ENCODE results near the gene AGAP3.

AGAP3 gene

GRCh38 chr7:151074817-151075661 is 11.2 kb upstream of the AGAP3 start:
- Histone ChIP-seq H3K9me3 (ENCODE audit: severe bottlenecking) (no peaks in the 10 kb centered on the region), H3K27ac (ENCODE audit: poor library complexity, severe bottlenecking) (no peak overlapping the region), H3K27me3 (ENCODE audit: insufficient read depth, poor library complexity, severe bottlenecking) (no peaks in the 10 kb centered on the region), H3K36me3 (ENCODE audit: low read depth) (peaks cover 60% of the 10 kb centered on the region), H3K4me3 (ENCODE audit: severe bottlenecking) (no peak overlapping the region), H3K4me1 (ENCODE audit: insufficient read depth, poor library complexity, severe bottlenecking) (no peaks in the 10 kb centered on the region)
- ATAC-seq (ENCODE audit: low read depth), result no peak
- TF ChIP-seq CTCF (IDR thresholded peaks at IDR 0.05; ENCODE audit: poor library complexity, severe bottlenecking), result no peak
- no peak for DNase-seq (ENCODE audit: low spot score)

- H3K4me3 ChIP-seq (ENCODE audit: severe bottlenecking), result no peak overlapping the region
- H3K4me1 ChIP-seq (ENCODE audit: insufficient read depth, poor library complexity, severe bottlenecking), result no peaks in the 10 kb centered on the region
- H3K9me3 ChIP-seq (ENCODE audit: severe bottlenecking), result no peaks in the 10 kb centered on the region
- H3K27me3 ChIP-seq (ENCODE audit: insufficient read depth, poor library complexity, severe bottlenecking), result no peaks in the 10 kb centered on the region
- H3K27ac ChIP-seq (ENCODE audit: poor library complexity, severe bottlenecking), result no peak overlapping the region
- H3K36me3 ChIP-seq (ENCODE audit: low read depth), result peaks cover 58% of the 10 kb centered on the region
- DNase-seq (ENCODE audit: low spot score) (no peak), ATAC-seq (ENCODE audit: low read depth) (no peak)
- TF ChIP-seq CTCF (IDR thresholded peaks at IDR 0.05; ENCODE audit: poor library complexity, severe bottlenecking), result no peak
Measured at GRCh38 chr7:151075662-151075971, 10.7 kb upstream of the AGAP3 start.

GRCh38 chr7:151075978-151076426 is 10.3 kb upstream of the AGAP3 start:
- TF ChIP-seq CTCF (IDR thresholded peaks at IDR 0.05; ENCODE audit: poor library complexity, severe bottlenecking), result no peak

GRCh38 chr7:151076863-151077704 is 9.2 kb upstream of the AGAP3 start:
- no peaks in the 10 kb centered on the region for H3K27me3 ChIP-seq (ENCODE audit: insufficient read depth, poor library complexity, severe bottlenecking)
- DNase-seq (ENCODE audit: low spot score) (no peak), ATAC-seq (ENCODE audit: low read depth) (no peak)
- H3K36me3 ChIP-seq (ENCODE audit: low read depth), result peaks cover 50% of the 10 kb centered on the region
- no peak overlapping the region for H3K4me3 ChIP-seq (ENCODE audit: severe bottlenecking)
- TF ChIP-seq CTCF (IDR thresholded peaks at IDR 0.05; ENCODE audit: poor library complexity, severe bottlenecking), result no peak
- H3K27ac ChIP-seq (ENCODE audit: poor library complexity, severe bottlenecking), result no peak overlapping the region
- H3K9me3 ChIP-seq (ENCODE audit: severe bottlenecking), result no peaks in the 10 kb centered on the region
- H3K4me1 ChIP-seq (ENCODE audit: insufficient read depth, poor library complexity, severe bottlenecking), result peaks cover 3% of the 10 kb centered on the region

More at GRCh38 chr7:151075978-151076426, 10.3 kb upstream of the AGAP3 start:
- DNase-seq (ENCODE audit: low spot score) (no peak), ATAC-seq (ENCODE audit: low read depth) (no peak)
- Histone ChIP-seq H3K27me3 (ENCODE audit: insufficient read depth, poor library complexity, severe bottlenecking) (no peaks in the 10 kb centered on the region), H3K9me3 (ENCODE audit: severe bottlenecking) (no peaks in the 10 kb centered on the region), H3K27ac (ENCODE audit: poor library complexity, severe bottlenecking) (no peak overlapping the region), H3K4me3 (ENCODE audit: severe bottlenecking) (no peak overlapping the region), H3K4me1 (ENCODE audit: insufficient read depth, poor library complexity, severe bottlenecking) (no peaks in the 10 kb centered on the region), H3K36me3 (ENCODE audit: low read depth) (peaks cover 55% of the 10 kb centered on the region)

Data from RWPE2 (cell line).